CD4-positive, alpha-beta T cell treated with Interleukin-17A for 4 hours (primary cell): ENCODE measurements around the gene GATA1.
A peak's percentile ranks its signal among the peaks of the same experiment; 100 is the strongest.

Experiments used
- DNase-seq: peaks from one replicate; pipeline ENCODE4 v3.0.0-alpha.2; 2020; ENCODE audit warnings: mixed read lengths

Gene GATA1

GRCh38 chrX:48786341-48786800, at the start of gene GATA1:
TSS of gene GATA1 (plus strand) at chrX:48786590. CDS start at chrX:48791110, 4,520 bp downstream.
- DNase-seq, result no peak

GRCh38 chrX:48736878-48737212, 49.5 kb upstream of the GATA1 start:
- no peak for DNase-seq

- peak; percentile 87 for DNase-seq
These were observed 49.0 kb upstream of the GATA1 start for GRCh38 chrX:48737213-48737938.

- no peak for DNase-seq
These were observed 48.5 kb upstream of the GATA1 start for GRCh38 chrX:48737940-48738339.

- DNase-seq, result no peak
These were observed 44.6 kb upstream of the GATA1 start for GRCh38 chrX:48741834-48742233.

GRCh38 chrX:48745222-48745621, 41.2 kb upstream of the GATA1 start:
- no peak for DNase-seq

GRCh38 chrX:48747415-48748016, 38.9 kb upstream of the GATA1 start:
- no peak for DNase-seq

- DNase-seq, result no peak
These were observed 37.2 kb upstream of the GATA1 start for GRCh38 chrX:48749182-48749581.

- no peak for DNase-seq
These were observed 35.0 kb upstream of the GATA1 start for GRCh38 chrX:48751343-48751742.

- no peak for DNase-seq
These were observed 33.9 kb upstream of the GATA1 start for GRCh38 chrX:48752498-48752897.

- no peak for DNase-seq
These were observed 32.6 kb upstream of the GATA1 start for GRCh38 chrX:48753708-48754228.

- no peak for DNase-seq
These were observed 32.2 kb upstream of the GATA1 start for GRCh38 chrX:48754238-48754637.

GRCh38 chrX:48761674-48762471, 24.5 kb upstream of the GATA1 start, which contains the start of gene GLOD5:
TSS of gene GLOD5 (plus strand) at chrX:48761747. CDS start at chrX:48761791, 44 bp downstream.
- peak; percentile 5 for DNase-seq

GRCh38 chrX:48769230-48769629, 17.2 kb upstream of the GATA1 start:
- DNase-seq, result no peak

- no peak for DNase-seq
These were observed 16.1 kb upstream of the GATA1 start for GRCh38 chrX:48770296-48770695.

- no peak for DNase-seq
These were observed 13.8 kb upstream of the GATA1 start for GRCh38 chrX:48772602-48773001.

GRCh38 chrX:48776818-48777439, 9.5 kb upstream of the GATA1 start:
- DNase-seq, result no peak

GRCh38 chrX:48779399-48779798, 7.0 kb upstream of the GATA1 start:
- no peak for DNase-seq

- no peak for DNase-seq
These were observed 4.7 kb upstream of the GATA1 start for GRCh38 chrX:48781705-48782104.

- no peak for DNase-seq
These were observed 4.2 kb upstream of the GATA1 start for GRCh38 chrX:48782216-48782615.

GRCh38 chrX:48782795-48783194, 3.6 kb upstream of the GATA1 start:
- DNase-seq, result no peak

- DNase-seq, result no peak
These were observed 1.7 kb upstream of the GATA1 start for GRCh38 chrX:48784726-48785125.

GRCh38 chrX:48785186-48785539, 1.2 kb upstream of the GATA1 start:
- no peak for DNase-seq
